ENCODE measurements around the gene CFAP299. TPM values are rescaled to one million over a fixed set of nuclear protein-coding genes. Genes with fewer than 3 reads are reported as not detected.

The CFAP299 gene
- total RNA-seq, 1 donor, result 12.7 TPM

- DNase-seq (ENCODE audit: low read depth), result no peak
- H3K4me3 ChIP-seq (ENCODE audit: low read depth, low read length), result no peak overlapping the region
- TF ChIP-seq CTCF (IDR thresholded peaks at IDR 0.05; ENCODE audit: insufficient read depth, low read length), result no peak
These were observed 128.0 kb downstream of the CFAP299 start for GRCh38 chr4:80463509-80463908.

GRCh38 chr4:80465238-80465637 lies 129.7 kb downstream of the CFAP299 start:
- H3K4me3 ChIP-seq (ENCODE audit: low read depth, low read length), result no peak overlapping the region
- DNase-seq (ENCODE audit: low read depth), result no peak
- no peak for TF ChIP-seq CTCF (IDR thresholded peaks at IDR 0.05; ENCODE audit: insufficient read depth, low read length)

- DNase-seq (ENCODE audit: low read depth), result no peak
- H3K4me3 ChIP-seq (ENCODE audit: low read depth, low read length), result no peak overlapping the region
- no peak for TF ChIP-seq CTCF (IDR thresholded peaks at IDR 0.05; ENCODE audit: insufficient read depth, low read length)
These were observed 130.2 kb downstream of the CFAP299 start for GRCh38 chr4:80465736-80466135.

- H3K4me3 ChIP-seq (ENCODE audit: low read depth, low read length), result no peak overlapping the region
- TF ChIP-seq CTCF (IDR thresholded peaks at IDR 0.05; ENCODE audit: insufficient read depth, low read length), result no peak
- DNase-seq (ENCODE audit: low read depth), result no peak
These were observed 131.1 kb downstream of the CFAP299 start for GRCh38 chr4:80466618-80467017.

GRCh38 chr4:80471756-80472155 lies 136.2 kb downstream of the CFAP299 start:
- TF ChIP-seq CTCF (IDR thresholded peaks at IDR 0.05; ENCODE audit: insufficient read depth, low read length), result no peak
- H3K4me3 ChIP-seq (ENCODE audit: low read depth, low read length), result peak overlapping the region; percentile 19
- no peak for DNase-seq (ENCODE audit: low read depth)

GRCh38 chr4:80475236-80475635 lies 139.7 kb downstream of the CFAP299 start:
- H3K4me3 ChIP-seq (ENCODE audit: low read depth, low read length), result no peak overlapping the region
- no peak for DNase-seq (ENCODE audit: low read depth)
- TF ChIP-seq CTCF (IDR thresholded peaks at IDR 0.05; ENCODE audit: insufficient read depth, low read length), result no peak

GRCh38 chr4:80475798-80476197 lies 140.3 kb downstream of the CFAP299 start:
- DNase-seq (ENCODE audit: low read depth), result no peak
- no peak overlapping the region for H3K4me3 ChIP-seq (ENCODE audit: low read depth, low read length)
- TF ChIP-seq CTCF (IDR thresholded peaks at IDR 0.05; ENCODE audit: insufficient read depth, low read length), result no peak
